Endothelial cell of umbilical vein (primary cell): Measurements from ENCODE around the gene CDC42EP5. TPM values are rescaled to one million over a fixed set of nuclear protein-coding genes. Genes with fewer than 3 reads are reported as not detected.
A peak's percentile ranks its signal among the peaks of the same experiment; 100 is the strongest.

ENCODE experiments used
- BruUV-seq: library from RNA; stranded (reverse); fragments of 400-500 nt; replicated peaks from 2 replicates; lab custom pipeline; 2021; lab: Mats Ljungman, UMichigan
- CTCF ChIA-PET: fragments of 300-600, 350-600 bp; sonication (Branson Sonifier 250); formaldehyde crosslinking; loops from one replicate; lab custom pipeline; 2021; ENCODE audit warnings: antibody characterized with exemption, inconsistent platforms; lab: Charles Lee
- POLR2A ChIA-PET: fragments of 300-600, 350-600 bp; sonication (Branson Sonifier 250); formaldehyde crosslinking; loops from one replicate; lab custom pipeline; 2021; ENCODE audit warnings: antibody characterized with exemption, inconsistent platforms; lab: Charles Lee
- DNase-seq: peaks from one replicate; pipeline ENCODE4 v3.0.0-alpha.2; 2011; ENCODE audit warnings: low read depth, low spot score
- FAIRE-seq: peaks from 2 replicates; lab custom pipeline; 2011; peaks lifted over from hg19 to GRCh38; lab: Jason Lieb, UNC
- H2AFZ ChIP-seq: 2 replicates; pipeline ENCODE4 v1.6.0; 2012; ENCODE audit warnings: low read depth, low read length, control low read depth, inconsistent platforms
- H3K27ac ChIP-seq: 2 replicates; pipeline ENCODE4 v1.5.1; 2011; ENCODE audit warnings: low read depth, mild to moderate bottlenecking, control low read depth, low read length, moderate library complexity; ENCODE audit not compliant: insufficient read depth
- H3K27me3 ChIP-seq, 2 experiments: 2 replicates each; pipeline versions ENCODE4 v1.6.0 to v1.6.1; 2011; ENCODE audit warnings: low read length in 2 of 2, mixed read lengths in 1 of 2; ENCODE audit not compliant: control insufficient read depth in 2 of 2, insufficient read depth in 2 of 2
- H3K36me3 ChIP-seq, 2 experiments: 2 replicates in 1 of 2; 3 replicates in 1 of 2; pipeline ENCODE4 v1.5.1; 2011; ENCODE audit warnings: low read length in 2 of 2, mild to moderate bottlenecking in 1 of 2, moderate library complexity in 1 of 2; ENCODE audit not compliant: control insufficient read depth in 2 of 2, insufficient read depth in 2 of 2; ENCODE audit errors: extremely low read depth in 1 of 2
- H3K4me1 ChIP-seq: 3 replicates; pipeline ENCODE4 v1.5.1; 2011; ENCODE audit warnings: mild to moderate bottlenecking, low read length; ENCODE audit not compliant: control insufficient read depth, insufficient read depth; ENCODE audit errors: extremely low read depth
- H3K4me2 ChIP-seq: 2 replicates; pipeline ENCODE4 v1.6.1; 2011; ENCODE audit warnings: low read length, control low read depth, mixed read lengths; ENCODE audit not compliant: insufficient read depth
- H3K4me3 ChIP-seq, 3 experiments: fragments of 200-600 bp in 1 of 3; sonication (generic), shearing (Covaris generic) in 1 of 3; replicated peaks in 1 of 3; 2 replicates each; pipeline ENCODE4 v1.5.1; 2011 to 2016; ENCODE audit warnings: control low read depth in 3 of 3, low read length in 3 of 3, mild to moderate bottlenecking in 2 of 3, inconsistent platforms in 1 of 3, low read depth in 1 of 3, moderate library complexity in 1 of 3; ENCODE audit not compliant: insufficient read depth in 1 of 3
- H3K79me2 ChIP-seq: 2 replicates; pipeline ENCODE4 v1.6.0; 2012; ENCODE audit warnings: low read length, inconsistent platforms; ENCODE audit not compliant: control insufficient read depth, insufficient read depth
- H3K9ac ChIP-seq: replicated peaks from 2 replicates; pipeline ENCODE3; 2011; ENCODE audit warnings: low read length, control low read depth; ENCODE audit not compliant: insufficient read depth; ENCODE audit errors: extremely low read depth
- H3K9me1 ChIP-seq: replicated peaks from 3 replicates; pipeline ENCODE4 v1.6.0; 2011; ENCODE audit warnings: mild to moderate bottlenecking, low read length; ENCODE audit not compliant: control insufficient read depth, insufficient read depth; ENCODE audit errors: extremely low read depth
- H3K9me3 ChIP-seq: replicated peaks from 2 replicates; pipeline ENCODE4 v1.5.1; 2012; ENCODE audit warnings: low read length, inconsistent platforms; ENCODE audit not compliant: control insufficient read depth, insufficient read depth
- H4K20me1 ChIP-seq: replicated peaks from 2 replicates; pipeline ENCODE3; 2011; ENCODE audit warnings: mild to moderate bottlenecking, low read length; ENCODE audit not compliant: control insufficient read depth, insufficient read depth; ENCODE audit errors: extremely low read depth
- EZH2 ChIP-seq: IDR thresholded peaks from 2 replicates; pipeline ENCODE4 v1.6.1; 2012; ENCODE audit warnings: borderline replicate concordance, low read depth, mild to moderate bottlenecking, moderate library complexity, low read length, inconsistent platforms; ENCODE audit not compliant: severe bottlenecking
- dilution Hi-C: fragments of 300-500 bp; cut with MboI; formaldehyde crosslinking; loops from one replicate; pipeline ENCODE4 v1.15.0; 2019; ENCODE audit warnings: low sequenced_read_pairs; ENCODE audit not compliant: extremely low pct_ligation_motif_present
- intact Hi-C: fragments of 100-400 bp; cut with micrococcal nuclease; formaldehyde crosslinking; loops from one replicate; pipeline ENCODE4 v1.10.0; 2022
- polyA plus RNA-seq, 4 experiments: library from polyadenylated mRNA; depleted of rRNA in 3 of 4; stranded (reverse) in 3 of 4; unstranded in 1 of 4; fragments of >200 nt; gene quantifications; 2 replicates each; pipeline versions ENCODE4 v1.2.1 to v1.2.3, GENCODE V29; 2011 to 2012; ENCODE audit warnings: missing spikeins in 1 of 4
- total RNA-seq: library from RNA; stranded (reverse); gene quantifications from 2 replicates; pipeline ENCODE4 v1.2.3, GENCODE V29; 2021
- TF ChIP-seq, protein P1 (sequence below): IDR thresholded peaks from 2 replicates; pipeline ENCODE4 v1.6.1; 2011; ENCODE audit not compliant: insufficient read depth, insufficient read length
- TF ChIP-seq, protein P2 (sequence below), 2 donors: IDR thresholded peaks; 1 replicate in 1 of 2; 2 replicates in 1 of 2; pipeline ENCODE4 v1.5.1; 2011; ENCODE audit warnings: low read length in 2 of 2, mild to moderate bottlenecking in 2 of 2, moderate library complexity in 2 of 2, control low read depth in 1 of 2, inconsistent platforms in 1 of 2, low read depth in 1 of 2; ENCODE audit not compliant: insufficient read depth in 1 of 2; ENCODE audit errors: extremely low read depth in 1 of 2

The CDC42EP5 gene
- total and polyA plus RNA-seq, 2 donors (not counting 3 experiments of a cell fraction or from before 2014, with no cell fraction given) = 37.3 to 85.5 TPM

- dilution Hi-C loops (no loop called here), intact Hi-C loops (no loop called here)
- H2AFZ ChIP-seq = no peak overlapping the region
- no peak overlapping the region for H3K9ac ChIP-seq
- H3K9me1 ChIP-seq = no peaks in the 10 kb centered on the region
- H3K4me1 ChIP-seq = no peaks in the 10 kb centered on the region
- no peaks in the 10 kb centered on the region for H3K36me3 ChIP-seq
- TF ChIP-seq, protein P1, sequence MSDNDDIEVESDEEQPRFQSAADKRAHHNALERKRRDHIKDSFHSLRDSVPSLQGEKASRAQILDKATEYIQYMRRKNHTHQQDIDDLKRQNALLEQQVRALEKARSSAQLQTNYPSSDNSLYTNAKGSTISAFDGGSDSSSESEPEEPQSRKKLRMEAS = no peak
- TF ChIP-seq, protein P2, sequence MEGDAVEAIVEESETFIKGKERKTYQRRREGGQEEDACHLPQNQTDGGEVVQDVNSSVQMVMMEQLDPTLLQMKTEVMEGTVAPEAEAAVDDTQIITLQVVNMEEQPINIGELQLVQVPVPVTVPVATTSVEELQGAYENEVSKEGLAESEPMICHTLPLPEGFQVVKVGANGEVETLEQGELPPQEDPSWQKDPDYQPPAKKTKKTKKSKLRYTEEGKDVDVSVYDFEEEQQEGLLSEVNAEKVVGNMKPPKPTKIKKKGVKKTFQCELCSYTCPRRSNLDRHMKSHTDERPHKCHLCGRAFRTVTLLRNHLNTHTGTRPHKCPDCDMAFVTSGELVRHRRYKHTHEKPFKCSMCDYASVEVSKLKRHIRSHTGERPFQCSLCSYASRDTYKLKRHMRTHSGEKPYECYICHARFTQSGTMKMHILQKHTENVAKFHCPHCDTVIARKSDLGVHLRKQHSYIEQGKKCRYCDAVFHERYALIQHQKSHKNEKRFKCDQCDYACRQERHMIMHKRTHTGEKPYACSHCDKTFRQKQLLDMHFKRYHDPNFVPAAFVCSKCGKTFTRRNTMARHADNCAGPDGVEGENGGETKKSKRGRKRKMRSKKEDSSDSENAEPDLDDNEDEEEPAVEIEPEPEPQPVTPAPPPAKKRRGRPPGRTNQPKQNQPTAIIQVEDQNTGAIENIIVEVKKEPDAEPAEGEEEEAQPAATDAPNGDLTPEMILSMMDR (IDR thresholded peaks at IDR 0.05; ENCODE audit: extremely low read depth in 1 of 2, insufficient read depth in 1 of 2, low read depth in 1 of 2, low read length in 2 of 2) = no peak
- peak; percentile 59 for TF ChIP-seq EZH2
- H4K20me1 ChIP-seq = no peaks in the 10 kb centered on the region
- H3K9me3 ChIP-seq = no peaks in the 10 kb centered on the region
- POLR2A ChIA-PET = no interaction called here
- H3K27me3 ChIP-seq = peaks cover 34 to 41% of the 10 kb centered on the region in 2 experiments
- no peak for FAIRE-seq
- no peak for DNase-seq
- H3K79me2 ChIP-seq = no peaks in the 10 kb centered on the region
- BruUV-seq = no TSS peak
- no peak overlapping the region for H3K4me3 ChIP-seq
- CTCF ChIA-PET = interaction anchor here (1.3 kb wide), 3 partner anchors 18 to 30 kb away, joined by 3 to 6 read pairs (median 4); no protein-coding TSS in a partner anchor
- no peak overlapping the region for H3K4me2 ChIP-seq
- no peak overlapping the region for H3K27ac ChIP-seq
These were observed 52.5 kb downstream of the CDC42EP5 start for GRCh38 chr19:54420383-54421168.

- Histone ChIP-seq H3K9ac (no peak overlapping the region), H3K27me3 (peaks cover 36 to 41% of the 10 kb centered on the region in 2 experiments), H3K36me3 (no peaks in the 10 kb centered on the region), H3K27ac (no peak overlapping the region), H4K20me1 (no peaks in the 10 kb centered on the region), H2AFZ (no peak overlapping the region), H3K9me1 (no peaks in the 10 kb centered on the region), H3K4me3 (no peak overlapping the region), H3K4me1 (no peaks in the 10 kb centered on the region), H3K79me2 (no peaks in the 10 kb centered on the region), H3K4me2 (no peak overlapping the region), H3K9me3 (no peaks in the 10 kb centered on the region)
- FAIRE-seq = no peak
- intact Hi-C loops = no loop called here
- no TSS peak for BruUV-seq
- ChIA-PET CTCF (interaction anchor here (1.3 kb wide), 2 partner anchors 18 to 29 kb away, joined by 3 to 6 read pairs; no protein-coding TSS in a partner anchor), POLR2A (no interaction called here)
- TF ChIP-seq, protein P1 = no peak
- peak; percentile 61 for TF ChIP-seq EZH2
- dilution Hi-C loops = no loop called here
- no peak for DNase-seq
These were observed 53.1 kb downstream of the CDC42EP5 start for GRCh38 chr19:54420068-54420382.
